ENCODE measurements around the gene PGLYRP1. TPM values are rescaled to one million over a fixed set of nuclear protein-coding genes. Genes with fewer than 3 reads are reported as not detected.

Gene PGLYRP1
- total RNA-seq, 1 experiment from 2014 or later, result not detected

DNA sequence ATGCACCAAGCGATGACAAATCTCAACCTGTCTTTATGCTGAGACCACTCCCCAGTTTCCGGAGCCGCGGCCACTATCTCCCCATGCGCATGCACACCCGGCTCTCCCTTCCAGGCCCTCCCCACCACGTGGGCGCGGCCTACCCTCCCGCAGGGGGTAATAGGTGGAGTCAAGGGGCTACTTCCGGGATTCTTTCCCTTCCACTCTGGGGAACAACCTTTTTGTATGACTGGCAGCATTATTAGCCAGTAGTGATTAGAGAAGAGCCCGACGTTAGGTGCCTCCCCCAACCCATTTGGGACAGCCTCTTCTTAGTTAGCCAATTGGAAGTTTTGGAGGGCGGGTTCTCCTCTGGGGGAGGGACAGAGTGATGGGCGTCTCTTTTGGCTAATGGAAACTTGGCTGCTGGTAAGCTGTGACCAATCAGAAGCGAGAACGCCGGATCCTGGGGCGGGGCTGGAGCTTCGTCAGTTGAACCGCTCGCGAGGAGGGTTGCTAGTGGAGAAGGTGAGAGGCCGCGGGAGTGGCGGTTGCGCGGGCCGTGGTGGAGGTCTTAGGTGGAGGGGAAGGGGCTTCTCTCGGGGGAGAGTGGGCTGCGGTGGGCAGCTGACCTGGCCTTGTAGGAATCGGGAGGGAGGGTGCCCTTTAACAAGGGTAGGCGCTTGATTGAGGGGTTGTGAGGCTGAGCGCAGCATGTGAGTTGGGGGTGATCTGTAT lies 27.7 kb downstream of the PGLYRP1 start, which contains the start of gene CCDC61:
CCDC61 (plus strand) TSS at position 470 of the 717 bp plus-strand sequence. CDS start 7,552 bp downstream, outside the sequence.
- ATAC-seq (peak; percentile 96), DNase-seq (ENCODE audit: low spot score) (peak; percentile 97)
- Mint-ChIP-seq H3K4me1 (peaks cover 16% of the 10 kb centered on the region), H3K36me3 (peaks cover 6% of the 10 kb centered on the region; the same call in 1 of the 2 replicates), H3K9me3 (no peaks in the 10 kb centered on the region), H3K27ac (peak within 1 kb of the TSS; percentile 34), H3K4me3 (no peak within 1 kb of the TSS), H3K27me3 (ENCODE audit: low read depth) (peaks cover 12% of the 10 kb centered on the region; the same call in 1 of the 2 replicates)
- ChIA-PET POLR2A (interaction anchor here (0.6 to 1.1 kb wide), 5 partner anchors 10 to 67 kb away, joined by 3 to 6 read pairs (median 3); partner anchors contain the start of gene NOVA2), CTCF (interaction anchor here (0.9 to 2.3 kb wide), 16 partner anchors 14 to 1211 kb away, joined by 3 to 19 read pairs (median 4); partner anchors contain the start of genes FOXA3, MYPOP, NOVA2 and SYMPK)
- TF ChIP-seq ZNF281 (CRISPR knock-in tag; IDR thresholded peaks at IDR 0.05) (no peak), RELA (CRISPR knock-in tag; IDR thresholded peaks at IDR 0.05; ENCODE audit: borderline replicate concordance) (no peak), E2F1 (CRISPR knock-in tag; IDR thresholded peaks at IDR 0.05) (no peak), ZNF138 (CRISPR knock-in tag; conservative IDR thresholded peaks at IDR 0.05) (no peak), ZNF263 (CRISPR knock-in tag; IDR thresholded peaks at IDR 0.05; ENCODE audit: low read depth) (no peak), SMAD3 (CRISPR knock-in tag; IDR thresholded peaks at IDR 0.05; ENCODE audit: borderline replicate concordance) (no peak), SP1 (CRISPR knock-in tag; conservative IDR thresholded peaks at IDR 0.05) (peak; percentile 96), AFF4 (CRISPR knock-in tag; IDR thresholded peaks at IDR 0.05; ENCODE audit: borderline replicate concordance) (no peak), ZNF512 (CRISPR knock-in tag; IDR thresholded peaks at IDR 0.05; ENCODE audit: borderline replicate concordance) (no peak), TCF7 (CRISPR knock-in tag; IDR thresholded peaks at IDR 0.05; ENCODE audit: low read depth) (no peak), USF2 (CRISPR knock-in tag; IDR thresholded peaks at IDR 0.05) (peak; percentile 85), TEAD4 (CRISPR knock-in tag; IDR thresholded peaks at IDR 0.05) (no peak), ATF3 (CRISPR knock-in tag; conservative IDR thresholded peaks at IDR 0.05) (no peak), MYBL2 (CRISPR knock-in tag; IDR thresholded peaks at IDR 0.05) (no peak), TEAD1 (CRISPR knock-in tag; IDR thresholded peaks at IDR 0.05) (0 out of 2 replicates have a peak, but pooled peaks have one; percentile 17), NFYB (CRISPR knock-in tag; conservative IDR thresholded peaks at IDR 0.05; ENCODE audit: low read depth) (peak; percentile 92), USF1 (CRISPR knock-in tag; IDR thresholded peaks at IDR 0.05) (peak; percentile 85)
- TF ChIP-seq, protein P1, sequence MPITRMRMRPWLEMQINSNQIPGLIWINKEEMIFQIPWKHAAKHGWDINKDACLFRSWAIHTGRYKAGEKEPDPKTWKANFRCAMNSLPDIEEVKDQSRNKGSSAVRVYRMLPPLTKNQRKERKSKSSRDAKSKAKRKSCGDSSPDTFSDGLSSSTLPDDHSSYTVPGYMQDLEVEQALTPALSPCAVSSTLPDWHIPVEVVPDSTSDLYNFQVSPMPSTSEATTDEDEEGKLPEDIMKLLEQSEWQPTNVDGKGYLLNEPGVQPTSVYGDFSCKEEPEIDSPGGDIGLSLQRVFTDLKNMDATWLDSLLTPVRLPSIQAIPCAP (CRISPR knock-in tag; IDR thresholded peaks at IDR 0.05), result no peak
- TF ChIP-seq, protein P2, sequence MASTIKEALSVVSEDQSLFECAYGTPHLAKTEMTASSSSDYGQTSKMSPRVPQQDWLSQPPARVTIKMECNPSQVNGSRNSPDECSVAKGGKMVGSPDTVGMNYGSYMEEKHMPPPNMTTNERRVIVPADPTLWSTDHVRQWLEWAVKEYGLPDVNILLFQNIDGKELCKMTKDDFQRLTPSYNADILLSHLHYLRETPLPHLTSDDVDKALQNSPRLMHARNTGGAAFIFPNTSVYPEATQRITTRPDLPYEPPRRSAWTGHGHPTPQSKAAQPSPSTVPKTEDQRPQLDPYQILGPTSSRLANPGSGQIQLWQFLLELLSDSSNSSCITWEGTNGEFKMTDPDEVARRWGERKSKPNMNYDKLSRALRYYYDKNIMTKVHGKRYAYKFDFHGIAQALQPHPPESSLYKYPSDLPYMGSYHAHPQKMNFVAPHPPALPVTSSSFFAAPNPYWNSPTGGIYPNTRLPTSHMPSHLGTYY (CRISPR knock-in tag; IDR thresholded peaks at IDR 0.05), result no peak
- TF ChIP-seq, protein P3, sequence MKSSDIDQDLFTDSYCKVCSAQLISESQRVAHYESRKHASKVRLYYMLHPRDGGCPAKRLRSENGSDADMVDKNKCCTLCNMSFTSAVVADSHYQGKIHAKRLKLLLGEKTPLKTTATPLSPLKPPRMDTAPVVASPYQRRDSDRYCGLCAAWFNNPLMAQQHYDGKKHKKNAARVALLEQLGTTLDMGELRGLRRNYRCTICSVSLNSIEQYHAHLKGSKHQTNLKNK (CRISPR knock-in tag; IDR thresholded peaks at IDR 0.05), result no peak
- TF ChIP-seq, protein P4, sequence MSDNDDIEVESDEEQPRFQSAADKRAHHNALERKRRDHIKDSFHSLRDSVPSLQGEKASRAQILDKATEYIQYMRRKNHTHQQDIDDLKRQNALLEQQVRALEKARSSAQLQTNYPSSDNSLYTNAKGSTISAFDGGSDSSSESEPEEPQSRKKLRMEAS (CRISPR knock-in tag; IDR thresholded peaks at IDR 0.05), result peak; percentile 50; the same call in 1 of the 2 replicates
